Activated T-helper 1 cell treated with Interleukin-2 at 50 U/mL for 16 hours (primary cell): Measurements from ENCODE around the gene TOR1AIP1.

Experiments used
- DNase-seq: peaks from one replicate; pipeline ENCODE4 v3.0.0-alpha.2; 2020; ENCODE audit warnings: low read depth

TOR1AIP1 gene

DNA sequence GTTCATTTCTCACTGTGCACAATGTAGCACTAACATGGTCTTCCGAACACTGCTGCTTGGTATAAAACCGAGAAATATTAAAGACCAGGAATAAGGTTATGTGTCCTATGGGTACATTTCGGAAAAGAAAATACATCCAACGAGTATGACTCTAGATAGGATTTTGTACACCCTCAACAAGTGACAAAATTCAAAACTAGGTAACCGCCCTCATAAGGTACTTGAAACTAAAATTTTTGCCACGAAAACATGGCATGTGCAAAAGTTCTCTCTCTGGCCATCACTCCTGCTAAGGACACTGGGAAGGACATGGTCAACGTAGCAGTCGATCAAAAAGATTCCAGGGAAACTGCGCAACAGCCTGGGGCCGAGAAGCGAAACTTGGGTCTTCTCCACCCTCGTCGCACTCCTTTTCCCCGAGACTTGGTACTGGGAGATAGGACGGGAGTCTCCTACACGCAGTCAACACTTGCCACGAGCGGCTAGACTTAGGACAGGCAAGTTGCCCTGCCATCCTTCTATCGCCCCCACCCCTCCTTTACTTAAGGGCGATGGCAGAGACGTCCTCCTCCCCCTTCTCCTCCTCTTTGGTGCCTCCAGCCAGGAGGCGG, 338 bp upstream of the TOR1AIP1 start:
- DNase-seq, result no peak

DNA sequence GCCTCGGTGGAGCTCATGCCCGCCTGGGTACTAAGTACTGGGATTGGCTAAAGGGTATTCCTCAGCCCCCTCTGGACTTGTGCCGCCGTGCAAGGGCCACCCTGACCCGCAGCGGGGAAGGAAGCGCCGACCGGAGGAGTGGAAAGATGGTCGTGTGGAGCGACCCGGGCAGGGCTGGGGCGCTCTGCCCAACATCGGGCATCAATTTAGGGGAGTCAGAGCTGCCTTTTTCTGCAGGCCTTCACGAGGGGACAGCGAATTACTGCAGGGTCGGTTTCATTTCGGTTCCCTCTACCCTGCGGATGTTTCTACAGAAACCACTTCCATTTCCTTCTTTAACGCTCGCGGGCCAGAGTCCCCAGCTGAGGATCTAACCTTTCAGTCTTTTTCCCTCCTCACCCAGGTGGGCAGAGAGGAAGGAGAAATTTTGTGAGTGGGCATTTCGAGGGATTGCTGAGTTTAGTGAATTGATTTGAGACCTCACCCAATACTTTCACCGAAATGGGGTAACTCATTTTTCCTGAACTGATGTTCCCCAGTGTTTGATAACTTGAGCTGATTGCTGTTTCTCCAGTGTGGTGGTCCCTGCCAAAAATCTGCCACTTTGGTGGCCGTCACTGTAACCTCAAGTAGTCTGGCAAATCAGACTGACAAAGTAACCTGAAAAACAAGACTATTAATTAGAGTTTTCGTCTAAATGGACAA, 1.1 kb downstream of the TOR1AIP1 start:
- DNase-seq, result no peak

DNA sequence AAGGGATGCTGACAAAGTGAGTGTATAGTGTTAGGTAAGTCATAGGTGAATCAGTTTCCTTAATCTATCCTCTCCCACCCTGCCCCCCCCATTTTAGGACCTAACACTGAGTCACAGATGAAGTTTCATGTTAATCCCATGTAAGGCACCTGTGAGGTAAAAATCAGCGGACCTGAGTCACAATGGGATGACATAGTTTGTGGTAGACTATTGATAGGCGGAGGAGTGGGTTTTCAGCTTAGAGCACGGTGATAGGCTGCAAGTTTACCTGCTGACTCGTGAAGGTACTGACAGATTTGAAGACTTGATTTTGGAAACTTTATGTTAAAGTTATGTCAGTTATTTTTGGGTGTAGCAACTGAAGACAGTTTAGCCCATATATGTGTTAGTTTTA, 1.7 kb downstream of the TOR1AIP1 start:
- peak; percentile 21 for DNase-seq

- DNase-seq, result no peak
These were observed 6.0 kb downstream of the TOR1AIP1 start for GRCh38 chr1:179888071-179888470.

- no peak for DNase-seq
These were observed 7.5 kb downstream of the TOR1AIP1 start for GRCh38 chr1:179889589-179889988.

DNA sequence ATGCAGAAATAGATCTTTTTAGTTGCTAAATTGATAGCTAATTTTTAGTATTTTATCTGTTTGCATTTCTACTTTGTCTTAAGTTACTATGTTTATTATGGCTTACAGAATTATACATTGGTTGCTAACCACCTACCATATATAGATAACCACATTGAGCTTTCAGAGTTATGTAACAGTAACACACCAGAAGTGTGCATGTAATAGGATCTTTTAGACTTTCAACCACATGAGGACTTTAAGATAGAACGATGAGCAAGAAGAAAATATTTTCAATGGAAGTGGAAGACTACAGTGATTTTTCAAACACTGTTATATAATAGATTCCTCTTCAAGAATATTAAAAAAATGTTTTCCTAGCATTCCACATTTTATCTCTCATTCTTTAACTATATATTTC, 28.8 kb downstream of the TOR1AIP1 start:
- no peak for DNase-seq

DNA sequence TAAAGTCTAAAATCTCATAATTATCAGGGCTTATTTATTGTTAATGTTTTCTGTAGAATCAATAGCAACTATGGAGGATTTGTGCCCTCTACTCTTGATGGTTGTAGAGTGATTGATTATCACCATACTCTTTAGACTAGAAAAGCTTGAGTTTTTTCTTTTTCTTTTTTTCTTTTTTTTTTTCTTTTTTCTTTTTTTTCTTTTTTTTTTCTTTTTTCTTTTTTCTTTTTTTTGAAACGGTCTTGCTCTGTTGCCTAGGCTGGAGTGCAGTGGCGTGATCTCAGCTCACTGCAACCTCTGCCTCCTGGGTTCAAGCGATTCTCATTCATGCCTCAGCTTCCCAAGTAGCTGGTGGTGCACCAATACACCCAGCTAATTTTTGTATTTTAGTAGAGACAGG, 29.7 kb downstream of the TOR1AIP1 start:
- no peak for DNase-seq

- DNase-seq, result no peak
These were observed 35.7 kb downstream of the TOR1AIP1 start for GRCh38 chr1:179917601-179918429.

GRCh38 chr1:179921472-179921871, 39.4 kb downstream of the TOR1AIP1 start:
- DNase-seq, result no peak

GRCh38 chr1:179921981-179922872, 40.1 kb downstream of the TOR1AIP1 start:
- DNase-seq, result no peak

DNA sequence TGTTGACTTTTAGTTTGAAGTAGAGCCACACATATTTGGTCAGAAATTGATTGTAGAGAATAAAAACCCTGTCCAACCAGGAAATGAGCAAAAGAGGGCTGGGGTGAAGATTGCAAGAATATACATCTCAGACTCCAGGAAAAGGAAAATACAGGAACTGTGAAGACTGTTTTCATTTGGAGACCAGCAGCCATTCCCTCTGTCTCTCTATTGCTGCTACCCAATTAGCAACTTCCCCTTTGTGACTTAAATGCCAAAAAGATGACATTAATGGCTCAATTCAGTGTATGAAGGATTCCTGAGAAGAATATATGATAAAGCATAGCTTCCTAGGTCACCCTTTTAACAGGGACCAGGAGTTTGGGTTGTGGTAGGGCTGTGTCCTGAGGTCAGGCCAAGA, 40.9 kb downstream of the TOR1AIP1 start:
- DNase-seq, result no peak

DNA sequence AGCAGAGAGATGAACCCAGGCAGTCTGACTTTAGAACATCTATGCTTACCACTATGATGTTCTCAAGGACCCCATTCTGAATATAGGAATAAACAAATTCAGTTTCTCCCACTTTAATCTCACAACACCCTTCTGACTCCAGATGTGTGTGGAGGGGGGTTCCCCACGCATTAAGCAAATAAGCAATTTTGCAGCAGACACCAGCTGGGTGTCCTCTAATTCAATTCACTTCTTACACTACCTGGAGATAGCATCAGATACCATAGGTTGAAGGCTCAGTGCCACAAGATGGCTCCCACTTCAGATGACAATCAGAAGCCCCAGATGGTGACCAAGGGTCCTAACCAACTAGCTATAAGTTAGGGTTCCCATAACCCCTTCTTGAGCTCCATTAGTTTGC, 42.2 kb downstream of the TOR1AIP1 start:
- no peak for DNase-seq

GRCh38 chr1:179925302-179925701, 43.2 kb downstream of the TOR1AIP1 start:
- no peak for DNase-seq

DNA sequence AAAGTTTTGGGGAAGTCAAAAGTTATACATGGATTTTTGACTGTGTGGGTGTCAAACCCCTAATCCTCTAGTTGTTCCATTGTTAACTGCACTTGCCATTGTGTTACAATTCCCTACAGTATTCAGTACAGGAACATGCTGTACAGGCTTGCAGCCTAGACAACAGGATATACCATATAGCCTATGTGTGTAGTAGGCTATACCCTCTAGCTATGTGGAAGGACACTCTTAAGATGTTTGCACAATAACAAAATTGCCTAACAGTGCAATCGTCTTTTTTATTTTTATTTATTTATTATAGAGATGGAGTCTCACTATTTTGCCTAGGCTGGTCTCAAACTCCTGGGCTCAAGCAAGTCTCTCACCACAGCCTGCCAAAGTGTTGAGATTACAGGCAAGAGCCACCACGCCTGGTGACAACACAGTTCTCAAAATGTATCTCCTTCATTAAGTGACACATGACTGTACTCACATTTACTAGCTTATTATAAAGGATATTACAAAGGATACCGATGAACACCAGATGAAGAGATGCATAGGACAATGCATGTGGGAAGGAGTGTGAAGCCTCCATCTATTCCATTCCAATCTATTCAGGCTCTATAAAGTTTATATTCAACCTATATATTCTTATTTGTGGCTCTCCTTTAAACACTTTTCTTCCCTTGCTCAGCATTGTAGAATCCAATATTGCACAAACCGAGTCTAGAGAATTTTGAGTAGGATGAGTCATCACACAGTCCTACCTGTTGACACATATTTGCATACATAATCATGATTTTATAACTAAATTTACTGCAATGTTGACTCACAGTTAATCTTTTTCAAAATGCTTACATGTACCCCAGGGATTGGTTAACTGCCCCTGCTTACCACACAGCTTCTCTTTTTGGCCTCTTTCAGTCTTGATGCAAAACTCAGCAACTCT, 44.1 kb downstream of the TOR1AIP1 start:
- DNase-seq, result no peak

- DNase-seq, result no peak
These were observed 44.7 kb downstream of the TOR1AIP1 start for GRCh38 chr1:179926850-179927205.

GRCh38 chr1:179929955-179930798, 48.1 kb downstream of the TOR1AIP1 start:
- no peak for DNase-seq

DNA sequence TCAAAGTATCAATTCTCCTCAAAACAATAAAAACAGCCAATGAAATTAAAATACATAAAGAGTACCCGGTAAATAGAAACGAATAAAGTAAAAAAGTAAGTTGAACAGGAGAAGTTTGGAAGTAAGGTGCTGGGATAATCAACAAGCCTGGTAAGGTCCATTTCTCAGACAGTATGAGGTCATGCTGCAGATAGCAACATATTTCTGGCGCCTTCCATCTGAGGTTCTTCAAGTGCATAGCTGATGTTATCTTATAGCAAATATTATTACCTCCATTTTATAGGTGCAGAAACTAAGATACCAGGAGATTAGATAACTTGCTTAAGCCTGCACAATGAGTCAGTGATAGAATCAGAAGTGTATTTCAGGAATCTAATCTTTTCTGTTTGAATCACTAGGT, 48.8 kb downstream of the TOR1AIP1 start:
- no peak for DNase-seq

DNA sequence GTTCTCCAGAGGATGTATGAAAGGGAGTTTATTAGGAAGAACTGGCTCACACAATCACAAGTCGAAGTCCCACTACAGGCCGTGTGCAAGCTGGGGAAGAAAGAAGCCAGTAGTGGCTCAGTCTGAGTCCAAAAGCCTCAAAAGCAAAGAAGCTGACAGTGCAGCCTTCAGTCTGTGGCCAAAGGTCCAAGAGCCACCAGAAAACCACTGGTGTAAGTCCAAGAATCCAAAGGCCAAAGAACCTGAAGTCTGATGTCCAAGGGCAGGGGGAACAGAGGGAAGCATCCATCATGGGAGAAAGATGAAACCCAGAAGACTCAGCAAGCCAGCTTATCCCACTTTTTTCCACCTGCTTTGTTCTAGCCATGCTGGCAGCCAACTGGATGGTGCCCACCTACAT, 51.1 kb downstream of the TOR1AIP1 start:
- DNase-seq, result no peak

DNA sequence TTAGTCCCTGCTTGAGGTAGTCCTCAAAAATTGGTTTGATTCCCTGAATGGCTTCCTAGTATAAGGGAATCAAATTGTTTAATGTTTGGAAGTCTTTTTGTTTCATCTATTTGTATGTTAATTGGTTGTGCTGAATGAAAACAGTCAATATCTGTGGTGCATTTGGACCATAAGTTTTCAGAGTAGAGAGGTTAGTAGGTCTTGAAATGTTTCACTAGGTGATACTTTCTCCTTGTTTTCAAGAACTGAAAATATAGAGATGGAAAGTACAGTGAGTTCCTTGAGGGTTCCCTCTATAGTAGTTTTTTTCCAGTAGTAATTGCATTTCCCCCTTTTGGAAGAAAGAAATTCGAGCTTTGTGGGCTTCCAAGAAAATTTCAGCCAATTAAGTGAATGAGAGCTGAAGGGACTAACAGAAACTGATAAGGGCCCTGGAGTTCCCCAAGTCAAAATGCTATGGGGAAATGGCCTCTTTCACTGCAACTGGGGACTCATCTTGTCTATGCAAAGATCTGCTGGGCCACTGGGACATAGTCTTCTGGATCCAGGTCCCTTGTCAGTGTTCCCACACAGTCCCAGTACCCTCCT, 53.9 kb downstream of the TOR1AIP1 start:
- DNase-seq, result no peak
